Parathyroid adenoma (tissue), 2 donors: ENCODE results near the gene PCBD2.

Experiments used
- H2AFZ ChIP-seq: fragments of 300-600 bp; sonication (generic); one replicate; pipeline ENCODE4 v1.7.0; 2017; ENCODE audit warnings: antibody characterized with exemption, mild to moderate bottlenecking
- H3K27ac ChIP-seq: fragments of 300-600 bp; sonication (generic); one replicate; pipeline ENCODE4 v1.7.0; 2017
- H3K27me3 ChIP-seq: fragments of 300-600 bp; sonication (generic); one replicate; pipeline ENCODE4 v1.7.0; 2017; ENCODE audit warnings: low read length; ENCODE audit not compliant: control insufficient read depth, insufficient read depth
- H3K36me3 ChIP-seq: fragments of 300-600 bp; sonication (generic); one replicate; pipeline ENCODE4 v1.7.0; 2017; ENCODE audit warnings: low read length; ENCODE audit not compliant: control insufficient read depth, insufficient read depth
- H3K4me1 ChIP-seq: fragments of 300-600 bp; sonication (generic); one replicate; pipeline ENCODE4 v1.7.0; 2017; ENCODE audit warnings: control low read depth
- H3K4me2 ChIP-seq: fragments of 300-600 bp; sonication (generic); one replicate; pipeline ENCODE4 v1.7.0; 2017; ENCODE audit warnings: low read length
- H3K4me3 ChIP-seq: fragments of 300-600 bp; sonication (generic); one replicate; pipeline ENCODE4 v1.7.0; 2017; ENCODE audit warnings: low read depth, low read length
- H3K79me2 ChIP-seq: fragments of 300-600 bp; sonication (generic); one replicate; pipeline ENCODE4 v1.7.0; 2017; ENCODE audit warnings: control low read depth
- H3K9ac ChIP-seq: fragments of 300-600 bp; sonication (generic); one replicate; pipeline ENCODE4 v1.7.0; 2017; ENCODE audit warnings: mild to moderate bottlenecking
- H3K9me3 ChIP-seq: fragments of 300-600 bp; sonication (generic); one replicate; pipeline ENCODE4 v1.7.0; 2017; ENCODE audit warnings: low read length; ENCODE audit not compliant: control insufficient read depth
- TF ChIP-seq, protein P1 (sequence below): fragments of 300-600 bp; sonication (generic); IDR thresholded peaks from one replicate; pipeline ENCODE4 v1.7.0; 2017; ENCODE audit warnings: antibody characterized with exemption, mild to moderate bottlenecking
- donor health status: primary hyperparathyroidism.

Gene PCBD2

DNA sequence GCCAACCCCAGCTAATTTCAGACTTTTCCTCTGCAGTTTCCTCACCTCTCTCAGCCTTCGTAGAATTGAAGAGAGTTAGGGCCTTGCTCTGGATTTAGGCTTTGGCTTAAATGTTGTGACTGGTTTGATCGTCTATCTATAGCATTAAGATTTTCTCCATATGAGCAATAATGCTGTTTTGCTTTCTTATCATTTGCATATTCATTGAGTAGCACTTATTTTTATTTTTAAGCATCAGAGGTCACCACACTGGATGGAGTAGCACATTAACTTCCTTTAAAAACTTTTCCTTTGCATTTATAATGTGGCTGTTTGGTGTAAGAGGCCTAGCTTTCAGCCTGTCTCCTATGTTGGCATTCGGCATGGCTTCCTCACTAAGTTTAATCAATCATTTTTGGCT is 12.6 kb upstream of the PCBD2 start:
- no peak overlapping the region for H2AFZ ChIP-seq
- no peak overlapping the region for H3K27ac ChIP-seq
- no peaks in the 10 kb centered on the region for H3K36me3 ChIP-seq
- H3K27me3 ChIP-seq: no peaks in the 10 kb centered on the region
- no peak overlapping the region for H3K4me3 ChIP-seq
- H3K9ac ChIP-seq: no peak overlapping the region
- TF ChIP-seq, protein P1, sequence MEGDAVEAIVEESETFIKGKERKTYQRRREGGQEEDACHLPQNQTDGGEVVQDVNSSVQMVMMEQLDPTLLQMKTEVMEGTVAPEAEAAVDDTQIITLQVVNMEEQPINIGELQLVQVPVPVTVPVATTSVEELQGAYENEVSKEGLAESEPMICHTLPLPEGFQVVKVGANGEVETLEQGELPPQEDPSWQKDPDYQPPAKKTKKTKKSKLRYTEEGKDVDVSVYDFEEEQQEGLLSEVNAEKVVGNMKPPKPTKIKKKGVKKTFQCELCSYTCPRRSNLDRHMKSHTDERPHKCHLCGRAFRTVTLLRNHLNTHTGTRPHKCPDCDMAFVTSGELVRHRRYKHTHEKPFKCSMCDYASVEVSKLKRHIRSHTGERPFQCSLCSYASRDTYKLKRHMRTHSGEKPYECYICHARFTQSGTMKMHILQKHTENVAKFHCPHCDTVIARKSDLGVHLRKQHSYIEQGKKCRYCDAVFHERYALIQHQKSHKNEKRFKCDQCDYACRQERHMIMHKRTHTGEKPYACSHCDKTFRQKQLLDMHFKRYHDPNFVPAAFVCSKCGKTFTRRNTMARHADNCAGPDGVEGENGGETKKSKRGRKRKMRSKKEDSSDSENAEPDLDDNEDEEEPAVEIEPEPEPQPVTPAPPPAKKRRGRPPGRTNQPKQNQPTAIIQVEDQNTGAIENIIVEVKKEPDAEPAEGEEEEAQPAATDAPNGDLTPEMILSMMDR: no peak
- peaks cover 7% of the 10 kb centered on the region for H3K79me2 ChIP-seq
- H3K4me2 ChIP-seq: no peak overlapping the region
- H3K9me3 ChIP-seq: no peaks in the 10 kb centered on the region
- H3K4me1 ChIP-seq: no peaks in the 10 kb centered on the region

DNA sequence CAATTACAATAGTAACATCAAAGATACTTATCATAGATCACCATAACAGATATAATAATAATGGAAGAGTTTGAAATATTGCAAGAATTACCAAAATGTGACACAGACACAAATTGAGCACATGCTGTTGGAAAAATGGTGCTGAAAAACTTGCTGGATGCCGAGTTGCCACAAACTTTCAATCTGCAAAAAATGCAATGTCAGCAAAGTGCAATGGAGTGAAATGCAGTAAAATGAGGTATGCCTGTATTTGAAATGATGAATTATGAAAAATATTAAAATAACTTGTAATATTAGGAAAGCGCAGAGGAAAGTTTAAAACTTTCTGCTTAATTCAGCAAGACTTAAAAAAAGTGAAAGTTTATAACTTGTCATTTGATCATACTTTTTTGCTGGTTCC is 12.0 kb upstream of the PCBD2 start:
- TF ChIP-seq, protein P1: no peak
- no peak overlapping the region for H3K9ac ChIP-seq
- H3K79me2 ChIP-seq: peaks cover 7% of the 10 kb centered on the region
- H3K27me3 ChIP-seq: no peaks in the 10 kb centered on the region
- H3K4me1 ChIP-seq: no peaks in the 10 kb centered on the region
- no peak overlapping the region for H3K27ac ChIP-seq
- no peaks in the 10 kb centered on the region for H3K9me3 ChIP-seq
- H3K4me3 ChIP-seq: no peak overlapping the region
- H3K4me2 ChIP-seq: no peak overlapping the region
- no peaks in the 10 kb centered on the region for H3K36me3 ChIP-seq
- no peak overlapping the region for H2AFZ ChIP-seq

DNA sequence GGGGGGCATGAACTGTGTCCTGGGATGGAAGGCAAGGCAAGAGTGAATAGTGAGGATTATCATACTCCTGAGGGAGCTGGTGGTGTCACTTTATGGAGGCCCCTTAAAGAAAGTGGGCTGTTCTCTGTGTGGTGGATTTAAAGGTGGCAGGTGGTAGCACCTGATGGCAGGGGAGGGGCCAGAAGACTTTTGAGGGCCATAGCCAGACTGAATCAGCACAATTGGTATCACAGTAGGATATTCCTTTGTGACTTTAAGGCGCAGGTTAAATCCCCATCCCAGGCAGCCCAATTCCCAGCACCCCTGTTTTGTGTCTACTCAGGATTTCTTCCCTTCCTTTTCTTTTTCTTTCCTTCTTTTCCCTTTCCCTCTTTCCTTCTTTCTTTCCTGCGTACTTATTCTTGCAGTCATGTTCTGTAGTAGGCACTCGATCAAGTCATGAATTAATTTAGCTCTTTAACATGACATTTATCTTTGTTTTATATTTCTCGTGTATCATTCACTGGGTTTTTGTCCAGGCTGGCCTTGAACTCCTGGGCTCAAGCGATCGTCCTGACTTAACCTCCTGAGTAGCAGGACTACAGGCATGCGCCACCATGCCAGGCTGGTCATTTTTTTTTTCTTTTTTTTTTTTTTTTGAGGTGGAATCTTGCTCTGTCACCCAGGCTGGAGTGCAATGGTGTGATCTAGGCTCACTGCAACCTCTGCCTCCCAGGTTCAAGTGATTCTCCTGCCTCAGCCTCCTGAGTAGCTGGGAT is 11.0 kb upstream of the PCBD2 start:
- H3K27me3 ChIP-seq: no peaks in the 10 kb centered on the region
- H2AFZ ChIP-seq: no peak overlapping the region
- no peak overlapping the region for H3K4me3 ChIP-seq
- no peaks in the 10 kb centered on the region for H3K36me3 ChIP-seq
- H3K4me2 ChIP-seq: no peak overlapping the region
- no peaks in the 10 kb centered on the region for H3K9me3 ChIP-seq
- TF ChIP-seq, protein P1: no peak
- no peak overlapping the region for H3K9ac ChIP-seq
- peaks cover 6% of the 10 kb centered on the region for H3K79me2 ChIP-seq
- no peaks in the 10 kb centered on the region for H3K4me1 ChIP-seq
- no peak overlapping the region for H3K27ac ChIP-seq

DNA sequence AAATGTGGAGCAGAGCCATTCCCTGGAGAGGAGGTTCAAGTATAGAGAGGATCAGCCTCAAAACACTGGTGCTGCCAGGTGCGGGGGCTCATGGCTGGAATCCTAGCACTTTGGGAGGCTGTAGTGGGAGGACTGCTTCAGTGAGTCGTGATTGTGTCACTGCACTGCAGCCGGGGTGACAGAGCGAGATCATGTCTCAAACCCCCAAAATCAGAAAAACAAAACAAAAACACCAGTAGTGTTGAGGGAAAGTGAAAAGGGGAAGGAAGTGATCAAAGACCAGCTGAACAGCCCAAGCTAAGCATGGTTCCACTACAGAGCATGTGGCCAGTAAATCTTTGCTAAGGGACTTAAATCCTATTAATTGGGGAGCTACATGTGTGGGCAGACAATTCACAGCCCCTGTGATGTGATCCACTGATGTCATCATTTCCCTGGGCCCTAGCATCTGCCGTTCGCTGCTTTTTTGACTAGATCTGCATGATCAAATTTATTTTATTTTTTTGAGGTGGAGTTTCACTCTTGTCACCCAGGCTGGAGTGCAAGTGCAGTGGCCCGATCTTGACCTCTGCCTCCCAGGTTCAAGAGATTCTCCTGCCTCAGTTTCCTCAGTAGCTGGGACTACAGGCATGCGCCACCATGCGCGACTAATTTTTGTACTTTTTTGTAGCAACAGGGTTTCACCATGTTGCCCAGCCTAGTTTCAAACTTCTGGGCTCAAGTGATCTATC is 2.7 kb upstream of the PCBD2 start:
- Histone ChIP-seq H2AFZ (no peak overlapping the region), H3K9ac (no peak overlapping the region), H3K27me3 (no peaks in the 10 kb centered on the region), H3K9me3 (no peaks in the 10 kb centered on the region), H3K4me1 (no peaks in the 10 kb centered on the region), H3K4me2 (no peak overlapping the region), H3K27ac (no peak overlapping the region), H3K4me3 (no peak overlapping the region), H3K36me3 (no peaks in the 10 kb centered on the region), H3K79me2 (peaks cover 4% of the 10 kb centered on the region)
- TF ChIP-seq, protein P1: no peak
